LHCN-M2 (cell line): ENCODE results near the gene SUCO. TPM values are rescaled to one million over a fixed set of nuclear protein-coding genes. Genes with fewer than 3 reads are reported as not detected.
"Not testable (repeated sequence)": the region's sequence is repeated elsewhere in the genome, so short reads cannot be mapped to it uniquely, and the experiment has no call there.

Experiments used
- DNase-seq: peaks from one replicate; pipeline ENCODE4 v3.0.0-alpha.2; 2012; ENCODE audit warnings: low read depth
- polyA plus RNA-seq: library from polyadenylated mRNA; unstranded; fragments of >200 nt; gene quantifications from one replicate; pipeline ENCODE4 v1.2.1, GENCODE V29; 2012; ENCODE audit warnings: missing spikeins
- total RNA-seq: library from RNA; depleted of rRNA; stranded (reverse); fragments of >200 nt; gene quantifications from 2 replicates; pipeline ENCODE4 v1.2.3, GENCODE V29; 2014; rRNA removed

The SUCO gene
- total RNA-seq: 32.6 and 41.4 TPM in 2 replicates
- polyA plus RNA-seq: 6.1 TPM

DNA sequence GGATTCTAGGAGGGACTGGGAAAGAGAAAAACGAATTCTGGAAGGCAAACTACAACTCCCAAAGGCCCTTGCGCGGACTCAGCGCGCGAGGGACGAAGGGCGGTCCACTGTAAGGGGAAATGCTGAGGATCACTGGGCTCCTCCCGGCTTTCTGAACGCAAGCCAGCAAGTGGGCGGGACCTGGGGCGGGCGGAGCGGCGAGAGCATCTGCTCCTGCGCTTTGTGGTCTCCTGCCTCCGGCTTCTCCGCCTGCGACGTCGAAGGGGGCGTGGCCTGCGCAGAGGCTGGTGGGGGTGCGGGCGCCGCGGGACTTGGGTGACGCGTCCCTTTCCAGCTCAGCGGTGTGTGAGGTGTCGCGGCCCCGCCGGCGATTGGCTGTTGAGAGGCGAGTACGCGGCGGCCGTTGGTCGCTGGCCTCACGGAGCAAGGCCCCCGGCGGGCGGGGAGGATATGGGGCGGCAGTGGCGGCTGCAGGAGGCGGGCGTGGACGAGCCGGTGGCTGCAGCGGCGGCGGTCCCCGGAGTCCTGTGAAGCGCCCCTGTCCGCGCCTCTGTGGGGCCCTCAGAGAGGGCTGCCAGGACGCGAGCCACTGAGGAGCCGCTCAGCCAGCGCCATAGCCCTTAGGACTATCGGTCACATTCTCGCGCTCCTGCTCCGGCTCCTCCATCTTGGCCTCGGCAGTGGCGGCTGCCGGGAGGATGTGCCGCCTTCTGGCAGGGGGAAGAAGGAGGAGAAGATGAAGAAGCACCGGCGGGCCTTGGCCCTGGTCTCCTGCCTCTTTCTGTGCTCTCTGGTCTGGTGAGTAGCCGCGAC is at the start of gene SUCO:
TSS of gene SUCO (plus strand) at position 451 of the 813 bp plus-strand sequence. CDS start at position 737, 286 bp downstream.
- DNase-seq: peak; percentile 99

- DNase-seq: no peak
These were observed 49.5 kb upstream of the SUCO start for GRCh38 chr1:172483448-172483847.

- no peak for DNase-seq
These were observed 48.7 kb upstream of the SUCO start for GRCh38 chr1:172484252-172484651.

DNA sequence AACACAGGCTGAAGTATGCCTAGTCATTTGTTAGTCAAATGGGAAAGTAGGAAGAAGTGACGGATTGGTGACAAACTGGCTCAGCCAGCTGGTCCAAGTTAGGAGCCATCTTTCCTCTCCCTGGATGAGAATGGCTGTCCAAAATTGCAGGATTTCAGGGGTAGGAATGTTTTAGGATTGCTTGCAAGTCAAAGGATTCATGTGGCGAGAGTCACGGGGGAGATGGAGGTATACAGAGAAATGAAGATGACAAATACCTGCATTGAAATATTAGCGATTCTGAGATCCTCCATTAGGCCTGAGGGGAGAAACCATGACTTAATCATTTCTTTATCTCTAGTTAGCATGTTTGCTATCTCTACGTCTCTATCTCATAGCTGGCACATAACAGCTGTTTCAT is 47.3 kb upstream of the SUCO start:
- DNase-seq: no peak

- DNase-seq: no peak
These were observed 46.0 kb upstream of the SUCO start for GRCh38 chr1:172486805-172487454.

DNA sequence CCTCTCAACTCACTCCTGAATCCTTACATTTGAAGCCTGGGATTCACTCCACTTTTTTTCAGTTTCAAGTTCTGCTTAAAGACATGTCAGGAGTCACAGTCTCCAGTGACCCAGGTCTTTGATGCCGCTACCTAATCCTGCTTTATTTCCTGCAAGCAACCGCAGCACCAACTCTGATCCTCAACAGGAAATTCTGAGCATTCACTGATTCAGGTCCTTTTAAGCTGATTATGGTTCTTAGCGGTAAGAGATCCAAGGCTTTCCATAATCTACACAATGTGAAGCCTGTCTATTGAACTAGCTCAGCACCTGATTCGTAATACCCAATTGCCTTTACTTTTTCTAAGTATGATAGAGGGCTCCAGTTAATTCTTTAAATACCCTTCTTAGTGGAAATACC is 45.4 kb upstream of the SUCO start:
- DNase-seq: no peak

GRCh38 chr1:172488393-172488792 is 44.6 kb upstream of the SUCO start:
- DNase-seq: no peak

DNA sequence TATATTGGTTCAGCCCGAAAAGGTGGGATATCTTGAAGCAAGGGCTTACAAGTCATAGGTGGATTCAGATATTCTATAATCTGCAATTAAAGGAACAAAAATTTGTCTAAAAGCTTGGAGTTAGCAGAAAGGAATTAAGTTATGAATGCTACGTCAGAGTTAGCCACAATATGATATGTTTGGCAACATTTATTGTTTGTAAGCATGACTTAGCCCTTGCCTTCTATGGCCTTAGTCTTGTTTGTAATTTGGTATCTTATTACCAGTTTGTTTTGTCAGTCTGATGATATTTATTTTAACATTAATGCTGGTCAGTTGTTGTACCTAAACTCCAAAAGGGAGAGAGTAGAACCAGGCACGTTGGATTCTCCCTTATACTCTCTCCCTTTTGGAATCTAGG is 43.1 kb upstream of the SUCO start:
- peak; percentile 11 for DNase-seq

DNA sequence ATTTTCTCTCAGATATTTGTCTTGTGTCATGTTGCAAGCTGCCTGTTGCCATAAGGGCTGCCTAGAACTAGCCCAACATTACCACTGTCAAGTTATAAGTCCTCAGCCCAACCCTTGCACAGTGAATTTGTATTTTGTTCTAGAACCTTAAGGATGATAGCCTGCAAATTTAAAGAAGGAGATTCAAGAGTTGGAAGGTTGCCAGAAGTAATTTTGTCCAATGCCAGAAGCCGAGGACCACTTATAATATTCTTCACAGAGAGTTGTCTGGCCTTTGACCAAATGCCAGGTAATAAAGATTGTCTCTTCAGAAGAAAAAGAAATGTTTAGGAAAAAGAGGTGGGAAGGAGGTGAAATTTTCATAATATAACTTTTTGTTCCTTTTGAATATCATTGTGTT is 40.5 kb upstream of the SUCO start:
- DNase-seq: no peak

DNA sequence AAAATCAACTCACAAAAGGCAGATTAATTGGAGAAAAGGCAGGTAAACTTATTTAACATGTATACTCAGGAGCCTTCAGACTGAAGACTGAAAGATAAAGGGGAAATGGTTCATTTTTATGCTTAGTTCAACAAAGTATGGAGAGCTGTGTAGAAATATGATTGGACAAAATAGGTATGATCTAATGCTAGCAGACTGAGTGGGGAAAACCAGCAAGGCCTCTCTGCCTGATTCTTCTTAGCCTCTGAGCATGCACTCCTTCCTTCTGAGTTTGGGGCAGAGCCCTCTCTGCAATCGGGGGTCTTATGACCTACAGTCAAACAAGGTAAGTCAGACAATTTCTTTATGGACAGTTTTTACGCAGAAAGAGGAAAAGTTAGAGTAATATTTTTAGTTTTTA is 38.8 kb upstream of the SUCO start:
- no peak for DNase-seq

GRCh38 chr1:172496127-172496526 is 36.8 kb upstream of the SUCO start:
- DNase-seq: not testable (repeated sequence)

- DNase-seq: no peak
These were observed 36.3 kb upstream of the SUCO start for GRCh38 chr1:172496678-172497077.

- DNase-seq: no peak
These were observed 35.7 kb upstream of the SUCO start for GRCh38 chr1:172497230-172497629.

GRCh38 chr1:172498857-172499256 is 34.1 kb upstream of the SUCO start:
- DNase-seq: no peak

GRCh38 chr1:172499636-172500141 is 33.3 kb upstream of the SUCO start:
- no peak for DNase-seq

DNA sequence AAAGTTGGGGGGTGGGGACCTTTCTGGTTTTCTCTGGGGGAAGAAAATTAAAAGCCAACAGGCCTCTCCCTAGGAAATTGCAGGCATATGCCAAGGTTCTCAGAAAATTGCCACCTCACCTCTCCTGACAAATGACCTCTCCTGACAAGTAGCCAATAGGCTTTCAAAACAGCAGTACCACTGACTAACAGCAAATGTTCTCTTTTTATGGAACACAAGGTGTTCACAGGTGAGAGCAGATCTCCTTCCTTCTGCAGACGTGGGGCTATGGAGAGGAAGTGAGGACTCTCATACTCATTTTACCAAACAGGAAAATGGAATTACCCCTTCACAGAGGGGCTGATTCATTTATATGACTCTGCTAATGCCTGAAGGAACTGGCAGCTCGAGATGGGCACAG is 32.7 kb upstream of the SUCO start:
- DNase-seq: no peak

GRCh38 chr1:172507741-172508140 is 25.2 kb upstream of the SUCO start:
- no peak for DNase-seq

DNA sequence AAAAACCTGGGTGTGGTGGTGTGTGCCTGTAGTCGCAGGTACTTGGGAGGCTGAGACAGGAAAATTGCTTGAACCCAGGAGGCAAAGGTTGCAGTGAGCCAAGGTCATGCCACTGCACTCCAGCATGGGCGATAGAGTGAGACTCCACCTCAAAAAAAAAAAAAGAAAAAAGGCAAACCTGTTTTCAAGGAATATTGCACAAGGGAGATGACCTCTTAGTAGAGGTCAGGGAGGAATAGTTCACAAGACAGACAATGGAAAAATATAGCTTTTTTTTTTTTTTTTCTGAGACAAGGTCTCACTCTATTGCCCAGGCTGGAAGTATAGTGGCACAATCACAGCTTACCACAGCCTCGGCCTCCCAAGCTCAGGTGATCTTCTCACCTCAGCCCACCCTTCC is 22.5 kb upstream of the SUCO start:
- DNase-seq: no peak

- DNase-seq: no peak
These were observed 20.4 kb upstream of the SUCO start for GRCh38 chr1:172512591-172512990.

DNA sequence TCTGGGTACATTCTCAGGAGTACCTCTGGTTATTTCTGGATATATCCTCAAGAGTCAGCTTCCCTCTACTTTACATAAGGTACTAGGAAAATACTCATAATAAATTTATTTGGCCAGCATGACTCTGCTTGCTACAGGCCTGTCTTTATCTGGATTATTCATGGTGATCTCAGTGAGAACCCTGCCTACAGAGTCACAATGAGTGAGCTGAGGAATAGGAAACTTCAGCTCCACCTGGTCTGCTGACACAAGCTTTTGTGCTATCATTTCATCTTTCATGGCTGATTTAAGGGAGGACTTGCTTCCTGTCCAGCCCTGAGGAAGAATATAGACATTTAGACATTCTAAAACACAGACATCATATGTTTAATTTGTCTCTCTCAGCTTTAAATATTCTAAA is 19.5 kb upstream of the SUCO start:
- no peak for DNase-seq

- DNase-seq: no peak
These were observed 18.8 kb upstream of the SUCO start for GRCh38 chr1:172514108-172514507.

- no peak for DNase-seq
These were observed 17.5 kb upstream of the SUCO start for GRCh38 chr1:172515436-172515835.

GRCh38 chr1:172515927-172516326 is 17.0 kb upstream of the SUCO start:
- no peak for DNase-seq
